Breast epithelium (tissue), 4 donors: ENCODE measurements around the gene TRPV2. TPM values are rescaled to one million over a fixed set of nuclear protein-coding genes. Genes with fewer than 3 reads are reported as not detected.

Source experiments
- DNase-seq, 2 donors: peaks; one replicate each; pipeline ENCODE4 v3.0.0-alpha.2; 2019; ENCODE audit warnings: low spot score in 2 of 2
- H3K27ac ChIP-seq, 2 donors: fragments of 200-600 bp; sonication (generic) in 1 of 2; one replicate each; pipeline ENCODE4 v1.5.1; 2016 to 2019; ENCODE audit warnings: mild to moderate bottlenecking in 1 of 2
- H3K27me3 ChIP-seq, 2 donors: fragments of 200-600 bp; sonication (generic) in 1 of 2; one replicate each; pipeline versions ENCODE4 v1.5.1 to v1.6.0; 2017 to 2019; ENCODE audit warnings: control low read depth in 1 of 2, mild to moderate bottlenecking in 1 of 2
- H3K36me3 ChIP-seq: fragments of 200-600 bp; one replicate; pipeline ENCODE4 v1.5.1; 2019
- H3K4me1 ChIP-seq, 2 donors: fragments of 200-600 bp; sonication (generic); one replicate each; pipeline ENCODE4 v1.5.1; 2016 to 2019; ENCODE audit warnings: control low read depth in 1 of 2
- H3K4me3 ChIP-seq, 3 donors: fragments of 200-600 bp; sonication (generic); 1 replicate in 2 of 3; 2 replicates in 1 of 3; pipeline ENCODE4 v1.5.1; 2016 to 2019; ENCODE audit warnings: mild to moderate bottlenecking in 3 of 3, moderate library complexity in 2 of 3
- H3K9me3 ChIP-seq, 2 donors: fragments of 200-600 bp; sonication (generic) in 1 of 2; one replicate each; pipeline ENCODE4 v1.5.1; 2016 to 2019; ENCODE audit warnings: control low read depth in 1 of 2
- POLR2A ChIP-seq: fragments of 450-650 bp; IDR thresholded peaks from one replicate; pipeline ENCODE4 v1.6.1; 2016; ENCODE audit warnings: antibody characterized with exemption, mild to moderate bottlenecking, moderate library complexity
- POLR2AphosphoS5 ChIP-seq, 3 donors: sonication (generic); formaldehyde crosslinking; IDR thresholded peaks; one replicate each; pipeline ENCODE4 v1.6.1; 2017; ENCODE audit warnings: antibody characterized with exemption in 3 of 3
- intact Hi-C: fragments of 100-400 bp; cut with DNase I; formaldehyde crosslinking; loops from one replicate; pipeline ENCODE4 v1.15.1; 2023; ENCODE audit warnings: low total_unique reads
- total RNA-seq, 3 donors: library from RNA; depleted of rRNA; stranded (reverse); fragments of >200 nt; gene quantifications; one replicate each; pipeline ENCODE4 v1.1.0, GENCODE V29; 2016
- TF ChIP-seq, protein P1 (sequence below), 3 donors: fragments of 450-650 bp; IDR thresholded peaks; one replicate each; pipeline ENCODE4 v1.5.1; 2016 to 2017; ENCODE audit warnings: antibody characterized with exemption in 3 of 3, mild to moderate bottlenecking in 3 of 3, moderate library complexity in 3 of 3

The TRPV2 gene
- total RNA-seq, 3 donors from 2014 or later, result 6.6 to 14.2 (median 11.3) TPM

DNA sequence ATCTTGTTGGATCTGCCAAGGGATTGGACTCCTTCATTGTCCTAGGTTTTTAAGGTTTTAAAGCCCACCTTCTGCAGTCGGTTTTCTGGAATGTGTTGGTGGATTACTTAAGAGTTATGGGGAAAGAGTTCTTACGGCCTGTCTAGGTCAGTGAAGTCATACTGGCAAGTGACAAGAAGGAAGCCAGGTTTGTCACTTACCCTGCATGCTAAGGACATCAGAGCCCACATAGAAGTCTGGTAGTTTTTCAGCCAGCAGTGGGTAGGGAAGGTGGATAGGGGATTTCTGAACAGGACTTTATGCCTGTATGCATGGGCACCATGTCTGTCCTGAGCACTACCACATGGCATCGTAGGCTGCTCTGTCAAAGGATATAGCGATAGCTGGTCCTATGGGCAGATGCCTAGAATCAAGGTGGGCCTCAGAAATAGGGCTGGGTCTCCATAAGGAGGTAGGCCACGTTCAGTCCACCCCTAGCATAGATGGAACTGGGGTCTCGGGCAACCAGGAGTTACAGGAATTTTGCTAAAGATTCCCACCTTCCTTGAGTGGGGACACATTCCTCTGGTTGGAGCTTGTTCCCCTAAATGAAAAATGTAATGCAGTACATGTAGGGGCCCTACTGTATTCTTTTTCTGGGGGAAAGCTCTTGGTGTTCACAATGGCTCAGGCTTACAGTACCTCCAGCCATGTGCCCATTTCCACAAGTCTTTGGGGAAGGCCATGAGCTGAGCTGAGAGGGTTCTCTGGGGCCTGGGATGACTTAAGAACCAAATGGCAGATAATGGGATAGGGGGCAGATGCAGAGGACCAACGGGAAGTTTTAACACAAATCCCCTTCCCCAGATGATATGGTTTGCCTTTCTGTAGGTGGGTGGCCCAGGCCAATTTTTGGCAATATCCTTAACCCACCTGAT, 27.5 kb downstream of the TRPV2 start:
- intact Hi-C loops, result no loop called here
- Histone ChIP-seq H3K9me3 (no peaks in the 10 kb centered on the region), H3K27me3 (no peaks in the 10 kb centered on the region), H3K27ac (no peak overlapping the region), H3K36me3 (no peaks in the 10 kb centered on the region), H3K4me1 (peaks cover 0 to 6% of the 10 kb centered on the region in 2 donors), H3K4me3 (peak overlapping the region in 1 of 3 donors; percentile 9)
- DNase-seq, result no peak
- TF ChIP-seq, protein P1, sequence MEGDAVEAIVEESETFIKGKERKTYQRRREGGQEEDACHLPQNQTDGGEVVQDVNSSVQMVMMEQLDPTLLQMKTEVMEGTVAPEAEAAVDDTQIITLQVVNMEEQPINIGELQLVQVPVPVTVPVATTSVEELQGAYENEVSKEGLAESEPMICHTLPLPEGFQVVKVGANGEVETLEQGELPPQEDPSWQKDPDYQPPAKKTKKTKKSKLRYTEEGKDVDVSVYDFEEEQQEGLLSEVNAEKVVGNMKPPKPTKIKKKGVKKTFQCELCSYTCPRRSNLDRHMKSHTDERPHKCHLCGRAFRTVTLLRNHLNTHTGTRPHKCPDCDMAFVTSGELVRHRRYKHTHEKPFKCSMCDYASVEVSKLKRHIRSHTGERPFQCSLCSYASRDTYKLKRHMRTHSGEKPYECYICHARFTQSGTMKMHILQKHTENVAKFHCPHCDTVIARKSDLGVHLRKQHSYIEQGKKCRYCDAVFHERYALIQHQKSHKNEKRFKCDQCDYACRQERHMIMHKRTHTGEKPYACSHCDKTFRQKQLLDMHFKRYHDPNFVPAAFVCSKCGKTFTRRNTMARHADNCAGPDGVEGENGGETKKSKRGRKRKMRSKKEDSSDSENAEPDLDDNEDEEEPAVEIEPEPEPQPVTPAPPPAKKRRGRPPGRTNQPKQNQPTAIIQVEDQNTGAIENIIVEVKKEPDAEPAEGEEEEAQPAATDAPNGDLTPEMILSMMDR (IDR thresholded peaks at IDR 0.05), result no peak
- no peak for TF ChIP-seq POLR2AphosphoS5 (IDR thresholded peaks at IDR 0.05)
- TF ChIP-seq POLR2A, result no peak

DNA sequence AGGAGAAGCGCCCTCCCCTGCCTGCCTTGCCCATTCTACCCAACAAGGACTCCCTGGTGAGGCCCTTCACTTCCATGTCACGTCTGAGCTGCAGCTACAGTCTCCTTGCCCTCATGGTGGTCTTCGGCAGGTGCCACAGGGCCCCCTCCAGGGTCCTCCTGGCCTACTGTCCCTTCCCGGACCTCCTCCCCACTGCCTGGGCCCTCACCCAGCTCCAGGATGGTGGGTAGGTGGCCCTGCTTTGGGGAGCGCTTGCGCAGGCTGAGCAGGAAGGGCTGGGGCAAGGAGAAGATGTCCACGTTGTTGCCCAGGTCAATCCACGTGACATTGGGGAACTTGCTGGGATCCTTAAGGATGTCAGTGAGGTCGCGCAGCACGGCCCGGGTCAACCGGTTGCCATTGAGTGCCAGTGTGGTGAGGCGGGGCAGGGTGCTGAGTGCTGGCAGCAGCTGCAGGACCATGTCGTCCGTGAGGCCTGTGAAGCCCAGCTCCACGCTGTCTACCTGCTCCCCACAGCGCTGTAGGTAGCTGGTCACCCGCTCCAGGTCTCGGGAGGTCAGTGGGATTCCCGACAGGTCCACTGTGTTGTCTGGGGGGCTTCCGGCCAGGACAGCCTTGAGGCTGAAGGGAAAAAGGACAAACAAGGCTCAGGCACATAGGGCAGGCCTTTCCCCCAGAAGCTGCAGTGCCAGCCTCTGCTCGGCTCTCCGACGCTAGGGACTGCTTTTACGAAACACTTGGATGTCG, 28.3 kb downstream of the TRPV2 start:
- Histone ChIP-seq H3K36me3 (no peaks in the 10 kb centered on the region), H3K9me3 (no peaks in the 10 kb centered on the region), H3K4me1 (peaks cover 0 to 6% of the 10 kb centered on the region in 2 donors), H3K4me3 (no peak overlapping the region), H3K27ac (no peak overlapping the region), H3K27me3 (no peaks in the 10 kb centered on the region)
- TF ChIP-seq POLR2AphosphoS5 (IDR thresholded peaks at IDR 0.05) (no peak), POLR2A (no peak)
- TF ChIP-seq, protein P1 (IDR thresholded peaks at IDR 0.05), result no peak
- DNase-seq, result no peak
- intact Hi-C loops, result no loop called here

DNA sequence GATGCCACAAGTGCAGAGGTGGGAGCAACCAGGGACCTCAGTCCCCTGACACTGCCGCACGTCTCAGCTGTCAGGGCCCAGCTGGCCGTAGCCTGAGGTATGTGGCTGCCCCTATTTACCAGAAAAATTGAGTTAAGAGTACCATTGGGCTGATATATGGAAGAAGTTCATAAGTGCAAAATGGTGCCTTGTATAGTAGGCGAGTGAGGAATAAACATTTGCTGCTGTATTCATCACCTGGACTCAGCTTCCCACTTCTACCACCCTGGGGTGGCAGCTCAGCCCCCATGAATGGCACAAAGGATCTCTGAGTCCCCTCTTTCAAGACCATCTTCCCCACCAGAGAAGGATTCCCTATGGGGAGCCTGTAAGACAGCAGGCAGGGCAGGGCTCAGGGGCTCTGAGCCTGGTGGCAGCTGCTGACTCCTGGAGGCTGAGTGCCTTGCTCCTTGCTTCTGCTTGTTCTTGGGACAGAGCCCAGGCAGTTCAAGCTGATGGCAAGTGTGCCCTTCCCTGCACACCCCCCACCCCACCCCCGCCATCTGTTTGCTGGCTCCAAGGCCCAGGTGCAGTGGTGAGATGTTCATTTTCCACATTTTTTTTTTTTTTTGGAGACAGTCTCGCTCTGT, 29.0 kb downstream of the TRPV2 start:
- Histone ChIP-seq H3K36me3 (no peaks in the 10 kb centered on the region), H3K9me3 (no peaks in the 10 kb centered on the region), H3K27me3 (no peaks in the 10 kb centered on the region), H3K4me3 (no peak overlapping the region), H3K27ac (no peak overlapping the region), H3K4me1 (peaks cover 0 to 6% of the 10 kb centered on the region in 2 donors)
- TF ChIP-seq POLR2AphosphoS5 (IDR thresholded peaks at IDR 0.05) (no peak), POLR2A (no peak)
- TF ChIP-seq, protein P1 (IDR thresholded peaks at IDR 0.05), result no peak
- no peak for DNase-seq
- intact Hi-C loops, result no loop called here

DNA sequence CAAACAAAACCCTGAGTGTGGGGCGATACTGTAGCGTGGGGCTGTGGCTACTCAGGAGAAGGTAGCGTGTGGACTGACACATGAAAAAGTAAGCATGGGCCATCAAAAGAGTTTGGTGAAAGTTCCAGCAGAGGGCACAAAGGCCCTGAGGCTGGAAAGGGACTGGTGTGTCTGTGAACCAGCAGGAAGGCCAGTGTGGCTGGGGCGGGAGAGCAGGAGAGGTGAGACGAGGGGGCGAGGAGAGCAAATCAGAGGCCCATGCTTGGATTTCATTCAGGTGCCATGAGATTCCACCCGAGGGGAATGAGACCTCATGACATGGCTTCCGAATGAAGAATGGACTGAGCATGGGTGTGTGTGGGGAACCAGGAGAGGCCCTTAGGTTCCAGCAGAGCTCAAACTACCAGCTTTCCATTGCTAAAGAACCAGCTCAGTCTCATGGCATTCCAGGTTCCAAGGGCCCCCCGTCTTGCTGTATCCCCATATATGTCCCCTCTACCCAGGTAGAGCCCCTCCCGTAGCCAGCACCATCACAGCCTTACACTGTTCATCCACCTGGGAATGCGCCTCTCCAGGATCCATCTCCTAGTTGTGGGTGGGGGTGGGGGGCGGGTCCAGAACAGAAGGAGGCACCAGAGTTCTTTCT, 31.1 kb downstream of the TRPV2 start:
- Histone ChIP-seq H3K4me3 (no peak overlapping the region), H3K4me1 (no peaks in the 10 kb centered on the region), H3K36me3 (no peaks in the 10 kb centered on the region), H3K27ac (no peak overlapping the region), H3K27me3 (no peaks in the 10 kb centered on the region), H3K9me3 (no peaks in the 10 kb centered on the region)
- DNase-seq, result no peak
- intact Hi-C loops, result no loop called here
- TF ChIP-seq, protein P1 (IDR thresholded peaks at IDR 0.05), result no peak
- TF ChIP-seq POLR2AphosphoS5 (IDR thresholded peaks at IDR 0.05) (no peak), POLR2A (no peak)
